Fibroblast of lung (primary cell): ENCODE results near the gene ZNF76.

Source experiments
- CTCF ChIP-seq, 2 donors: IDR thresholded peaks in 1 of 2; conservative IDR thresholded peaks in 1 of 2; 1 replicate in 1 of 2; 2 replicates in 1 of 2; pipeline ENCODE4 v1.5.1; 2011 to 2012; ENCODE audit warnings: low read length in 2 of 2, control low read depth in 1 of 2, inconsistent platforms in 1 of 2, low read depth in 1 of 2, mild to moderate bottlenecking in 1 of 2
- EZH2 ChIP-seq: IDR thresholded peaks from 2 replicates; pipeline ENCODE4 v1.5.1; 2012; ENCODE audit warnings: low read length, control low read depth, mild to moderate bottlenecking; ENCODE audit errors: missing control alignments

- TF ChIP-seq CTCF (conservative IDR thresholded peaks at IDR 0.05 in 1 of 2, IDR thresholded peaks at IDR 0.05 in 1 of 2; ENCODE audit: low read depth in 1 of 2, low read length in 2 of 2): no peak
- TF ChIP-seq EZH2: no peak
Measured at GRCh38 chr6:35265523-35265922, 6.0 kb downstream of the ZNF76 start.
